Measurements from ENCODE around the gene AKNAD1.

Gene AKNAD1

GRCh38 chr1:108862698-108863477 lies 6.0 kb upstream of the AKNAD1 start:
- no peak for DNase-seq (ENCODE audit: low spot score)
- no peak for TF ChIP-seq CTCF (IDR thresholded peaks at IDR 0.05; ENCODE audit: extremely low read depth, missing control alignments)

DNA sequence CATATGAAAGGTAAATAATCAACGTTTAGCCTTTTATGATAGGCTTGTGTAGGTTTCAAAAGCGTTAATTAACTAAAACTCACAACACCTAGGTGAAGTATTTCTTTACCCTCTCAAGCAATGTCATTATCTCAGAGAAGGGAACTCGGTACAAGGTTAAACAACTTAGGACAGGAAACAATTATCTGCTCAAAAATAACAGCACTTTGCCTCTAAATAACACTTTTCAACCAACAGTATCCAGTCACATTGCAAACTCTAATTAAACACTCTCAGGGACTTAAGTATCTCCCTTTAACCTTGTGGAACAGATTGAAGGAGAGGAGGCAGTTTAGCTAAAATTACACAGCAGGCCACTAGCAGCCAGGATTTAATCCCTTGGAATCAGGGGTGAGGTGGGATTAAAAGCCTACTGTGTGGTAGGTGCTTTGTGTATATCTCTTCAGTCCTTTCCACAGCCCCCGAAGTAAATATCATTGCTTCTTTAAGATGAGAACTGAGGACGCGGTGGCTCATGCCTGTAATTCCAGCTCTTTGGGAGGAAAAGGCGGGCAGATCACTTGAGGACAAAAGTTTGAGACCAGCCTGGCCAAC lies 5.2 kb upstream of the AKNAD1 start:
- no peak for DNase-seq (ENCODE audit: low spot score)
- no peak for TF ChIP-seq CTCF (IDR thresholded peaks at IDR 0.05; ENCODE audit: extremely low read depth, missing control alignments)

DNA sequence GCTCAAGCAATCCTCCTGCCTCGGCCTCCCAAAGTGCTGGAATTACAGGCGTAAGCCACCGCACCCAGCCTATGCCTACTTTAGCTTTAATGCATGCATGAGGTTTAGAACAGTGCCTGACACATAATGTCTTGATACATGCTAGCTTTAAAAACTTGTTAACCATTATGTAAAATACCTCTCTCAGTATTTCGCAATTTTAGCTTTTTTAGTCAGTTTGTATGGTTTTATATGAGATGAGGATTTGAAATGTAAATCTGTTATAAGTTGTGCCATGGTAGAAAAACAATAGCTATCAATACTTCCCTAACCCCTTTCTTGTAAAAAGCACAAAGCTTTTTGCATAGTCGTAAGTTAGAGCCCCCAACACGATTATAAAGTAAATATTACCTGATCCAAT lies 4.7 kb upstream of the AKNAD1 start:
- no peak for DNase-seq (ENCODE audit: low spot score)
- TF ChIP-seq CTCF (IDR thresholded peaks at IDR 0.05; ENCODE audit: extremely low read depth, missing control alignments), result no peak

DNA sequence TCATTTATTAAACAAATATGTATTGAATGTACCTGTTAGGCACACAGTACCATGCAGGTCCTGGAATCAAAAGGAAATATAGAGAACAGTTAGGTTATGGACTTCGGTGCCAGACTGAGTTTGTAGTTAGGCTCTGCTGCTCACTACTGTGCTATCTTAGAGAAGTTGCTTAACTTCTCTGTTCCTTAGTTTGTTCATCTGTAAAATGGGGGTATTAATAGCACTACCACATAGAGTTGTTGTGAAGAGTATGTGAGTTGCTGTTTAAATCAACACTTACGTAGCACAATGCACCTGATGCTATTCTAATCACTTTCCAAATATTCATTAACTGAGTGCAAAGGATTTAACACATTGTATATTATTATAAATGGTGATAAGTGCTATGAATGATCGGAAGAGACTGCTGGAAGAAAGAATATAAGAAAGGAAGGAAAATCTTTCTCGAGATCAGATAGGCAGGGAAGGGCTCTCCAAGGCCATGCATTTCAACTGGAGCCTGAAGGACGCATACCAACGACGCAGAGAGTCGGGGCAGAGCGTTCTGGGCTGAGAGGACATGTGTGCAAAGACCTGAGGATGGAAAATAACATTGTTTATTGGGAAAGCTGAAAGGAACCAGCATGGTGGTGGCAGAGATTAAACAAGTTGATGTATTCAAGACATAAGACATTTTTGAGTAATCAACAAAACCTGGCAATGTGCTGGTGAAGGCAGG lies 3.5 kb upstream of the AKNAD1 start:
- no peak for DNase-seq (ENCODE audit: low spot score)
- TF ChIP-seq CTCF (IDR thresholded peaks at IDR 0.05; ENCODE audit: extremely low read depth, missing control alignments), result no peak

GRCh38 chr1:108858230-108858950 lies 1.5 kb upstream of the AKNAD1 start:
- DNase-seq (ENCODE audit: low spot score), result no peak
- TF ChIP-seq CTCF (IDR thresholded peaks at IDR 0.05; ENCODE audit: extremely low read depth, missing control alignments), result no peak

GRCh38 chr1:108854221-108855019 lies 2.5 kb downstream of the AKNAD1 start:
- DNase-seq (ENCODE audit: low spot score), result no peak
- no peak for TF ChIP-seq CTCF (IDR thresholded peaks at IDR 0.05; ENCODE audit: extremely low read depth, missing control alignments)

Data from GM20000 (cell line).